Suprapubic skin (tissue), 4 donors: Measurements from ENCODE around the gene NPBWR2.

Experiments used
- EP300 ChIP-seq: sonication (generic); formaldehyde crosslinking; IDR thresholded peaks from one replicate; pipeline ENCODE4 v1.6.1; 2017; ENCODE audit warnings: antibody characterized with exemption
- POLR2AphosphoS5 ChIP-seq, 3 donors: sonication (generic); formaldehyde crosslinking; IDR thresholded peaks; one replicate each; pipeline ENCODE4 v1.6.1; 2017; ENCODE audit warnings: antibody characterized with exemption in 3 of 3
- TF ChIP-seq, protein P1 (sequence below), 2 donors: fragments of 200-600 bp in 1 of 2; fragments of 450-650 bp in 1 of 2; sonication (generic) in 1 of 2; IDR thresholded peaks; one replicate each; pipeline ENCODE4 v1.5.1; 2016 to 2019; ENCODE audit warnings: antibody characterized with exemption in 2 of 2, mild to moderate bottlenecking in 1 of 2, moderate library complexity in 1 of 2

DNA sequence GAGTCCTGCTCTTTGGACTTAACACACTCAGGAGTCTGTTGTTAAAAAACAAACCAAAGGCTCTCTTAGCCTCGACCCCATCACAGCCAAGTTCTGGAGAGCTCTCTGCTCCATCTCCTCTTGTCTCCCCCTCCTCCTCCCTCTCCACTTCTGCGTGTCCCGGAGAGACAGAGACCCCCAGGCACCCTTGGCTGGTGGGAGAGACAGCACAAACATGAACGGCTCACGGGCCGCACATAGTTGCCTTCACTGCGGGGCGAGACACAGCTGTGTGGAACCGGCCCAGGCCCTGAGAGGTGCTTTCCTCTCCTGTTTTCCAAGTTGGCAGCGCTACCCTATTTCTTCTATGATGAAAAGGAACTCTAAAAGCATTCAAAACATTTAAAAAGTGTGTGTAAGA lies 33.6 kb upstream of the NPBWR2 start:
- TF ChIP-seq POLR2AphosphoS5 (IDR thresholded peaks at IDR 0.05) (no peak), EP300 (no peak)
- TF ChIP-seq, protein P1, sequence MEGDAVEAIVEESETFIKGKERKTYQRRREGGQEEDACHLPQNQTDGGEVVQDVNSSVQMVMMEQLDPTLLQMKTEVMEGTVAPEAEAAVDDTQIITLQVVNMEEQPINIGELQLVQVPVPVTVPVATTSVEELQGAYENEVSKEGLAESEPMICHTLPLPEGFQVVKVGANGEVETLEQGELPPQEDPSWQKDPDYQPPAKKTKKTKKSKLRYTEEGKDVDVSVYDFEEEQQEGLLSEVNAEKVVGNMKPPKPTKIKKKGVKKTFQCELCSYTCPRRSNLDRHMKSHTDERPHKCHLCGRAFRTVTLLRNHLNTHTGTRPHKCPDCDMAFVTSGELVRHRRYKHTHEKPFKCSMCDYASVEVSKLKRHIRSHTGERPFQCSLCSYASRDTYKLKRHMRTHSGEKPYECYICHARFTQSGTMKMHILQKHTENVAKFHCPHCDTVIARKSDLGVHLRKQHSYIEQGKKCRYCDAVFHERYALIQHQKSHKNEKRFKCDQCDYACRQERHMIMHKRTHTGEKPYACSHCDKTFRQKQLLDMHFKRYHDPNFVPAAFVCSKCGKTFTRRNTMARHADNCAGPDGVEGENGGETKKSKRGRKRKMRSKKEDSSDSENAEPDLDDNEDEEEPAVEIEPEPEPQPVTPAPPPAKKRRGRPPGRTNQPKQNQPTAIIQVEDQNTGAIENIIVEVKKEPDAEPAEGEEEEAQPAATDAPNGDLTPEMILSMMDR (IDR thresholded peaks at IDR 0.05), result no peak
